RWPE2 (cell line): Measurements from ENCODE around the gene C16orf90.
"Not testable (repeated sequence)": the region's sequence is repeated elsewhere in the genome, so short reads cannot be mapped to it uniquely, and the experiment has no call there.

Source experiments
- ATAC-seq: fragments of 200-7000 bp; cut with Tn5 transposase; 3 replicates; pipeline ENCODE4 v1.9.1; 2021; ENCODE audit warnings: low read depth
- DNase-seq: peaks from one replicate; pipeline ENCODE4 v3.0.0-alpha.2; 2020; ENCODE audit warnings: low spot score
- H3K27ac ChIP-seq: fragments of 450-650 bp; 2 replicates; pipeline ENCODE4 v1.5.1; 2017; ENCODE audit warnings: mild to moderate bottlenecking; ENCODE audit not compliant: poor library complexity, severe bottlenecking
- H3K27me3 ChIP-seq: fragments of 250-450 bp; sonication (Bioruptor Pico); 2 replicates; pipeline ENCODE4 v1.5.1; 2021; ENCODE audit warnings: mild to moderate bottlenecking, moderate library complexity; ENCODE audit not compliant: insufficient read depth, poor library complexity, severe bottlenecking
- H3K36me3 ChIP-seq: fragments of 250-450 bp; sonication (Bioruptor Pico); 2 replicates; pipeline ENCODE4 v1.5.1; 2020; ENCODE audit warnings: low read depth, mild to moderate bottlenecking, moderate library complexity
- H3K4me1 ChIP-seq: fragments of 250-450 bp; sonication (Bioruptor Pico); 2 replicates; pipeline ENCODE4 v1.5.1; 2021; ENCODE audit warnings: mild to moderate bottlenecking, moderate library complexity; ENCODE audit not compliant: insufficient read depth, poor library complexity, severe bottlenecking
- H3K4me3 ChIP-seq: fragments of 250-450 bp; sonication (Bioruptor Pico); 2 replicates; pipeline ENCODE4 v1.5.1; 2021; ENCODE audit warnings: mild to moderate bottlenecking, moderate library complexity; ENCODE audit not compliant: severe bottlenecking
- H3K9me3 ChIP-seq: fragments of 250-450 bp; sonication (Bioruptor Pico); 2 replicates; pipeline ENCODE4 v1.5.1; 2021; ENCODE audit warnings: mild to moderate bottlenecking, moderate library complexity; ENCODE audit not compliant: severe bottlenecking
- TF ChIP-seq, protein P1 (sequence below): fragments of 450-650 bp; IDR thresholded peaks from one replicate; pipeline ENCODE4 v1.5.1; 2017; ENCODE audit warnings: mild to moderate bottlenecking, moderate library complexity; ENCODE audit not compliant: poor library complexity, severe bottlenecking

C16orf90 gene

DNA sequence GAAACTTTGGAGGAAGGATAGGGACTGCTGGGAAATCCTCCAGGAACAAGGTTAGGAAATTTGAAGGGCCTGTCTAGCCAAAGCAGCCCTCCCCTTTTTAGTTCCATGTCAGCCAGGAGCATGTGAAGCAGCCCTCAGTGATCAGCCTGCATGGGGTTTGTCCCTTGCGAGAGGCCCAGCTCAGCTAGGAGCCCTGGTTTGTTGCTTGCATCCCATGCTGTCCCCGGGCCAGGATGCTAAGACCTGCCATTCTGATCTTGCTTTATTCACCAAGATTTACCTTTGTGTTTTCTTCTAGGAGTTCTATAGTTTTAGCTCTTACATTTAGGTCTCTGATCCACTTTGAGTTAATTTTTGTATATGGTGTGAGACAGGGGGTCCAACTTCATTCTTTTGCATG, 33.1 kb upstream of the C16orf90 start:
- H3K4me3 ChIP-seq = no peak overlapping the region
- H3K9me3 ChIP-seq = no peaks in the 10 kb centered on the region
- TF ChIP-seq, protein P1, sequence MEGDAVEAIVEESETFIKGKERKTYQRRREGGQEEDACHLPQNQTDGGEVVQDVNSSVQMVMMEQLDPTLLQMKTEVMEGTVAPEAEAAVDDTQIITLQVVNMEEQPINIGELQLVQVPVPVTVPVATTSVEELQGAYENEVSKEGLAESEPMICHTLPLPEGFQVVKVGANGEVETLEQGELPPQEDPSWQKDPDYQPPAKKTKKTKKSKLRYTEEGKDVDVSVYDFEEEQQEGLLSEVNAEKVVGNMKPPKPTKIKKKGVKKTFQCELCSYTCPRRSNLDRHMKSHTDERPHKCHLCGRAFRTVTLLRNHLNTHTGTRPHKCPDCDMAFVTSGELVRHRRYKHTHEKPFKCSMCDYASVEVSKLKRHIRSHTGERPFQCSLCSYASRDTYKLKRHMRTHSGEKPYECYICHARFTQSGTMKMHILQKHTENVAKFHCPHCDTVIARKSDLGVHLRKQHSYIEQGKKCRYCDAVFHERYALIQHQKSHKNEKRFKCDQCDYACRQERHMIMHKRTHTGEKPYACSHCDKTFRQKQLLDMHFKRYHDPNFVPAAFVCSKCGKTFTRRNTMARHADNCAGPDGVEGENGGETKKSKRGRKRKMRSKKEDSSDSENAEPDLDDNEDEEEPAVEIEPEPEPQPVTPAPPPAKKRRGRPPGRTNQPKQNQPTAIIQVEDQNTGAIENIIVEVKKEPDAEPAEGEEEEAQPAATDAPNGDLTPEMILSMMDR = no peak
- peaks cover 38% of the 10 kb centered on the region for H3K36me3 ChIP-seq
- no peak overlapping the region for H3K27ac ChIP-seq
- ATAC-seq (no peak), DNase-seq (no peak)
- H3K4me1 ChIP-seq = no peaks in the 10 kb centered on the region
- no peaks in the 10 kb centered on the region for H3K27me3 ChIP-seq

GRCh38 chr16:3527216-3527829, 32.0 kb upstream of the C16orf90 start:
- not testable (repeated sequence) for ATAC-seq, H3K4me3 ChIP-seq, H3K9me3 ChIP-seq, DNase-seq, H3K27ac ChIP-seq, H3K4me1 ChIP-seq, H3K27me3 ChIP-seq
- TF ChIP-seq, protein P1 = peak; percentile 72
- H3K36me3 ChIP-seq = peaks cover 49% of the 10 kb centered on the region

DNA sequence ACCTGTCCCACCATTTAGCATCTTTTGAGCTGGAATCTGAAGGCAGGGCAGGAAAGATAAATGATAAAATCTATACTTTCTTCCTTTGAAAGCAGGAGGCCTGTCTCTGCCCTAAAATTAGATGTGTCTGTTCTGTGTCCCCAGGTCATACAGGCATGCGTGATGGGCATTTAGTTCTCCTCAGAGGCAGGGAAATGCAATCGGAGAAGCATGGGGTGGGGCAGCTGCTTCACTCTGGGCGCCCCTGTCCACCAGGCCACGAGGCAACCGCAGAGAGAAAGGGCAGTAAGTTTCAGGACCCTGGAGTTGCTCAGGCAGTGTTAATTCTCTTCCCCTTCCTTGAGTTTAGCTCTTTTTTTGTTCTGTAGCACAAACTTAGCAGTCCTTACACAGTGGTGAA, 30.7 kb upstream of the C16orf90 start:
- no peak for ATAC-seq
- Histone ChIP-seq H3K36me3 (peaks cover 45% of the 10 kb centered on the region), H3K4me3 (no peak overlapping the region), H3K9me3 (no peaks in the 10 kb centered on the region), H3K27me3 (no peaks in the 10 kb centered on the region), H3K4me1 (no peaks in the 10 kb centered on the region), H3K27ac (no peak overlapping the region)
- DNase-seq = no peak
- TF ChIP-seq, protein P1 = no peak

GRCh38 chr16:3523281-3523680, 28.0 kb upstream of the C16orf90 start:
- TF ChIP-seq, protein P1 = no peak

GRCh38 chr16:3520841-3521240, 25.6 kb upstream of the C16orf90 start:
- TF ChIP-seq, protein P1 = no peak
- no peaks in the 10 kb centered on the region for H3K9me3 ChIP-seq
- no peak for DNase-seq
- H3K4me1 ChIP-seq = no peaks in the 10 kb centered on the region
- H3K36me3 ChIP-seq = peaks cover 46% of the 10 kb centered on the region
- H3K4me3 ChIP-seq = no peak overlapping the region
- H3K27ac ChIP-seq = no peak overlapping the region
- H3K27me3 ChIP-seq = no peaks in the 10 kb centered on the region
- no peak for ATAC-seq

More at GRCh38 chr16:3523281-3523680, 28.0 kb upstream of the C16orf90 start:
- H3K4me3 ChIP-seq = no peak overlapping the region
- H3K27ac ChIP-seq = no peak overlapping the region
- H3K4me1 ChIP-seq = no peaks in the 10 kb centered on the region
- H3K9me3 ChIP-seq = no peaks in the 10 kb centered on the region
- H3K27me3 ChIP-seq = no peaks in the 10 kb centered on the region
- ATAC-seq (no peak), DNase-seq (no peak)
- peaks cover 32% of the 10 kb centered on the region for H3K36me3 ChIP-seq
